Measurements from ENCODE around the gene MAP1S. TPM values are rescaled to one million over a fixed set of nuclear protein-coding genes. Genes with fewer than 3 reads are reported as not detected.

The MAP1S gene
- total and polyA plus RNA-seq, 2 of the 4 experiments (the other 2 are of a cell fraction): 6.1 to 48.6 TPM

DNA sequence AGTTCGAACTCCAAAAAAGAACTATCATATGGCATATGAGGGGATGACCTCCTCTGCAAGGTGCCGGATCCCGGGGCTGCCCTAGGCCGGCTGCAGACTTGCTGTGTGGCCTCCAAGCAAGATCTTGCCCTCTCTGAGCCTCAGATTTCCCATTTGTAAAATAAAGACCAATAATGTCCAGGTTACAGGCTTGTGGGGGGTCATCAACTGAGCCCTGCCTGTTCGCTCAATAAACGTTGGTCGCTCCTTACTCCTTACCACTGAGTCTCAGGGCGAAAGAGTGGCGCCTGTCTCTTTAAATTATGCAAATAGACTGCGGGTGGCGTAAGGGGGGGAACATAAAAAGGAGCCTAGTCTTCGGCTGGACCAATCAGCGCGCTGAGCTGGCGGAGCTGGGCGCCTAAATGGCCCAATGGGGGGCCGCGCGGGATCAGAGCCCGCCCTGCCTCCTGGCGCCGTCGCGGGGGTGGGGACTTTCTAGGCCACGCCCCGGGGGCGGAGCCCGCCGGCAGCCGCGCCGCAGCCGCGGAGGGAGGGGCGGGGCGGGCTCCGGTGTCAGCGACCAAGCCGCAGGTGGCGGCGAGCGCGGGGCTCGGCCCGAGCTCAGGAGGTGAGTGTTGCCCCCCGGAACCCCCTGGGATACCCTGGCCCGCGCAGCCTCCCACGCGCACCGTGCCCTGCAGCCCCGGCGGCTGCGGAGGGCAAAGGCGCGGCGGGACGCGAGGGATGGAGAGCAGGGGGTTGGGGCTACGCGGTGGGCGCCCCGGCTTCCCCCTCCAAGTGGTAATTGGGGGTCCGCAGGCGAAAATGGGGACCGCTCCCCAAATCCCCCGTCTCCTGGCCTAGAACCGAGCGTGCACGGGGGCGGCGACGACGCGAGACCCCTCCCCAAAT is 28.2 kb downstream of the MAP1S start:
- no peak overlapping the region for H2AK5ac ChIP-seq (ENCODE audit: low read depth, low read length)
- WGBS, 2 experiments (ENCODE audit: extremely low coverage in 2 of 2, insufficient read length in 1 of 2): 8% methylated on average over 22 of the region's 75 CpGs; no CpG with 5 or more reads in 1 of the 2 experiments
- H3K9me3 ChIP-seq (ENCODE audit: control insufficient read depth, insufficient read depth, low read length): no peaks in the 10 kb centered on the region
- H3K9ac ChIP-seq (ENCODE audit: low read depth, low read length): no peak overlapping the region
- no peak overlapping the region for H2BK20ac ChIP-seq (ENCODE audit: low read depth, low read length)
- in situ Hi-C loops (cut with MboI; ENCODE audit: low sequenced_read_pairs): no loop called here
- H3K56ac ChIP-seq (ENCODE audit: extremely low read depth, insufficient read depth, low read length): no peak overlapping the region
- no TSS peak for BruUV-seq (replicated peaks)
- no peak overlapping the region for H3K18ac ChIP-seq (ENCODE audit: low read depth, low read length)
- TF ChIP-seq RCOR1 (IDR thresholded peaks at IDR 0.05; ENCODE audit: insufficient replicate concordance, low read length): no peak
- no peak for TF ChIP-seq BHLHE40 (IDR thresholded peaks at IDR 0.05; ENCODE audit: low read depth, low read length)
- no peak for TF ChIP-seq POLR2A (IDR thresholded peaks at IDR 0.05; ENCODE audit: low read depth, low read length)
- no peak for TF ChIP-seq RAD21 (IDR thresholded peaks at IDR 0.05; ENCODE audit: low read length)
- no peak for TF ChIP-seq RFX5 (IDR thresholded peaks at IDR 0.05; ENCODE audit: low read depth, low read length)
- TF ChIP-seq MAFK (IDR thresholded peaks at IDR 0.05; ENCODE audit: low read depth, low read length): no peak
- no peak for TF ChIP-seq NFE2L2 (IDR thresholded peaks at IDR 0.05; ENCODE audit: low read depth, low read length)
- peak; percentile 43; the same call in 1 of the 2 replicates for TF ChIP-seq MAZ (IDR thresholded peaks at IDR 0.05; ENCODE audit: borderline replicate concordance, low read depth, low read length)
- TF ChIP-seq CEBPB (IDR thresholded peaks at IDR 0.05; ENCODE audit: low read depth, low read length): 0 out of 2 replicates have a peak, but pooled peaks have one; percentile 6
- no peak for TF ChIP-seq MXI1 (IDR thresholded peaks at IDR 0.05; ENCODE audit: borderline replicate concordance, low read depth, low read length)
- TF ChIP-seq, protein P1, sequence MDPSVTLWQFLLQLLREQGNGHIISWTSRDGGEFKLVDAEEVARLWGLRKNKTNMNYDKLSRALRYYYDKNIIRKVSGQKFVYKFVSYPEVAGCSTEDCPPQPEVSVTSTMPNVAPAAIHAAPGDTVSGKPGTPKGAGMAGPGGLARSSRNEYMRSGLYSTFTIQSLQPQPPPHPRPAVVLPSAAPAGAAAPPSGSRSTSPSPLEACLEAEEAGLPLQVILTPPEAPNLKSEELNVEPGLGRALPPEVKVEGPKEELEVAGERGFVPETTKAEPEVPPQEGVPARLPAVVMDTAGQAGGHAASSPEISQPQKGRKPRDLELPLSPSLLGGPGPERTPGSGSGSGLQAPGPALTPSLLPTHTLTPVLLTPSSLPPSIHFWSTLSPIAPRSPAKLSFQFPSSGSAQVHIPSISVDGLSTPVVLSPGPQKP (IDR thresholded peaks at IDR 0.05; ENCODE audit: borderline replicate concordance, low read depth, low read length): no peak
- CTCF ChIA-PET: interaction anchor here (0.8 kb wide), 1 partner anchor 19 kb away, joined by 4 read pairs; no protein-coding TSS in a partner anchor
- 0 out of 2 replicates have a peak overlapping the region, but pooled peaks have one; percentile 55 for H3K14ac ChIP-seq (replicated peaks; ENCODE audit: low read depth, low read length)
- H4K5ac ChIP-seq (ENCODE audit: low read depth, low read length): no peak overlapping the region
- intact Hi-C loops (cut with micrococcal nuclease): no loop called here
- POLR2A ChIA-PET (ENCODE audit: unreplicated experiment): no interaction called here
- dilution Hi-C loops (cut with HindIII; ENCODE audit: low sequenced_read_pairs, unreplicated experiment): no loop called here
- H2AK9ac ChIP-seq (replicated peaks; ENCODE audit: low read depth, low read length, poor library complexity): peak overlapping the region; percentile 85
- H3K9me1 ChIP-seq (ENCODE audit: insufficient read depth, low read length): 0 out of 2 replicates have a peak, but pooled peaks cover 5% of the 10 kb centered on the region
- peak overlapping the region; percentile 93 for H2AFZ ChIP-seq (replicated peaks; ENCODE audit: low read length, poor library complexity)
- no peak overlapping the region for H2BK5ac ChIP-seq (ENCODE audit: low read depth, low read length, poor library complexity, severe bottlenecking)
- ATAC-seq (ENCODE audit: low read depth): peak; percentile 100
- H3K23ac ChIP-seq (ENCODE audit: low read depth, low read length): no peak overlapping the region
- no peaks in the 10 kb centered on the region for H3K79me1 ChIP-seq (ENCODE audit: low read depth in 1 of 2, low read length in 2 of 2)
- H4K20me1 ChIP-seq (ENCODE audit: insufficient read depth, low read length): no peaks in the 10 kb centered on the region
- H3K4me1 ChIP-seq (ENCODE audit: control insufficient read depth, insufficient read depth, low read length): no peaks in the 10 kb centered on the region
- no peak overlapping the region for H4K91ac ChIP-seq (ENCODE audit: insufficient read depth, low read depth, low read length)
- H2BK15ac ChIP-seq (ENCODE audit: low read depth, low read length): no peak overlapping the region
- no peak overlapping the region for H2BK120ac ChIP-seq (ENCODE audit: low read depth, low read length)
- peak; percentile 89 for DNase-seq
- H3K4me2 ChIP-seq (ENCODE audit: low read depth, low read length): peak overlapping the region; percentile 97
- peaks cover 7% of the 10 kb centered on the region; the same call in 1 of the 2 replicates for H3K27me3 ChIP-seq (ENCODE audit: control insufficient read depth, insufficient read depth, low read length)
- H4K8ac ChIP-seq (ENCODE audit: low read depth in 2 of 2, low read length in 2 of 2): peak overlapping the region in 1 of 2 experiments; percentile 74; a peak in 2 of 4 replicates
- no peak overlapping the region for H3K27ac ChIP-seq (ENCODE audit: insufficient read depth, low read length)
- H3K4me3 ChIP-seq (ENCODE audit: insufficient read depth, low read depth, low read length): peak overlapping the region; percentile 40
- no peaks in the 10 kb centered on the region for H3K36me3 ChIP-seq (ENCODE audit: control insufficient read depth, insufficient read depth, low read length)
- peak overlapping the region; percentile 70; the same call in 1 of the 2 replicates for H3K4ac ChIP-seq (ENCODE audit: low read depth, low read length)
